K562 (cell line): ENCODE results near the gene SUFU. TPM values are rescaled to one million over a fixed set of nuclear protein-coding genes. Genes with fewer than 3 reads are reported as not detected.
"Not testable (repeated sequence)": the region's sequence is repeated elsewhere in the genome, so short reads cannot be mapped to it uniquely, and the experiment has no call there.

Source experiments
- ATAC-seq: fragments of 200-7000 bp; cut with Tn5 transposase; 3 replicates; pipeline ENCODE4 v1.9.1; 2020; ENCODE audit warnings: moderate library complexity
- BruUV-seq: library from RNA; stranded (reverse); fragments of 400-500 nt; replicated peaks from 2 replicates; lab custom pipeline; 2021; lab: Mats Ljungman, UMichigan
- CTCF ChIA-PET: fragments of 300-600 bp; formaldehyde crosslinking; extraction: SDS; loops from one replicate; lab custom pipeline; 2021; ENCODE audit warnings: low intra/inter-chr PET ratio; lab: Yijun Ruan, JAX
- POLR2A ChIA-PET: fragments of 300-600, 350-650 bp; sonication (Branson Sonifier 250); formaldehyde crosslinking; extraction: SDS; loops from one replicate; lab custom pipeline; 2021; ENCODE audit warnings: antibody characterized with exemption, inconsistent platforms; lab: Yijun Ruan, JAX
- DNase-seq, 4 experiments: peaks; one replicate each; pipeline versions ENCODE4 v3.0.0 to v3.0.0-alpha.2; 2011 to 2018; ENCODE audit warnings: low spot score in 3 of 4, mixed read lengths in 3 of 4; ENCODE audit errors: extremely low read depth in 1 of 4
- FAIRE-seq: peaks from 2 replicates; lab custom pipeline; 2011; peaks lifted over from hg19 to GRCh38; lab: Jason Lieb, UNC
- H2AFZ ChIP-seq: 2 replicates; pipeline ENCODE4 v1.6.0; 2011; ENCODE audit warnings: low read depth, low read length, control low read depth, inconsistent platforms
- H3K27ac ChIP-seq: fragments of 200-600 bp; 3 replicates; pipeline ENCODE4 v1.8.0; 2011; ENCODE audit warnings: low read depth, mild to moderate bottlenecking, control low read depth, inconsistent platforms, low read length, moderate library complexity, mixed read lengths; ENCODE audit errors: extremely low read depth
- H3K27me3 ChIP-seq, 2 experiments: fragments of 300-600 bp in 1 of 2; 2 replicates in 1 of 2; 3 replicates in 1 of 2; pipeline versions ENCODE4 v1.6.0 to v1.8.0; 2011; ENCODE audit warnings: inconsistent platforms in 2 of 2, low read length in 2 of 2, mild to moderate bottlenecking in 1 of 2, mixed read lengths in 1 of 2, moderate library complexity in 1 of 2; ENCODE audit not compliant: control insufficient read depth in 2 of 2, insufficient read depth in 2 of 2
- H3K36me3 ChIP-seq: fragments of 300-600 bp; 3 replicates; pipeline ENCODE4 v1.8.0; 2011; ENCODE audit warnings: mild to moderate bottlenecking, low read length, inconsistent platforms; ENCODE audit not compliant: control insufficient read depth, insufficient read depth
- H3K4me1 ChIP-seq, 2 experiments: fragments of 200-600 bp in 1 of 2; replicated peaks in 1 of 2; 2 replicates in 1 of 2; 3 replicates in 1 of 2; pipeline versions ENCODE4 v1.5.1 to v1.8.0; 2011; ENCODE audit warnings: inconsistent platforms in 2 of 2, low read length in 2 of 2, mild to moderate bottlenecking in 1 of 2, mixed read lengths in 1 of 2, moderate library complexity in 1 of 2; ENCODE audit not compliant: control insufficient read depth in 2 of 2, insufficient read depth in 2 of 2
- H3K4me2 ChIP-seq: 2 replicates; pipeline ENCODE4 v1.6.1; 2011; ENCODE audit warnings: low read length, control low read depth, inconsistent platforms, mixed read lengths; ENCODE audit not compliant: insufficient read depth
- H3K4me3 ChIP-seq: fragments of 200-600 bp; sonication (generic), shearing (Covaris generic); 2 replicates; pipeline ENCODE4 v1.5.1; 2016; ENCODE audit warnings: control low read depth, inconsistent platforms
- H3K79me2 ChIP-seq: fragments of 200-600 bp; 3 replicates; pipeline ENCODE4 v1.8.0; 2011; ENCODE audit warnings: low read length, inconsistent platforms; ENCODE audit not compliant: control insufficient read depth, insufficient read depth
- H3K9ac ChIP-seq, 2 experiments: 2 replicates each; pipeline versions ENCODE4 v1.6.0 to v1.6.1; 2011; ENCODE audit warnings: low read depth in 2 of 2, low read length in 2 of 2, control low read depth in 1 of 2, inconsistent platforms in 1 of 2, mild to moderate bottlenecking in 1 of 2, mixed read lengths in 1 of 2; ENCODE audit not compliant: insufficient read depth in 1 of 2
- H3K9me1 ChIP-seq: one replicate; pipeline ENCODE4 v1.6.0; 2011; ENCODE audit warnings: inconsistent platforms, mild to moderate bottlenecking, low read length, moderate library complexity; ENCODE audit not compliant: control insufficient read depth, insufficient read depth
- H3K9me3 ChIP-seq: replicated peaks from 2 replicates; pipeline ENCODE4 v1.5.1; 2011; ENCODE audit warnings: low read depth, low read length, inconsistent platforms; ENCODE audit not compliant: control insufficient read depth, insufficient read depth
- H4K20me1 ChIP-seq: replicated peaks from 2 replicates; pipeline ENCODE4 v1.6.1; 2011; ENCODE audit warnings: low read length, inconsistent platforms, mixed read lengths; ENCODE audit not compliant: control insufficient read depth, insufficient read depth
- DPF2 ChIP-seq: fragments of 450-650 bp; IDR thresholded peaks from 2 replicates; pipeline ENCODE4 v1.6.1; 2016
- ETV5 ChIP-seq: sonication (generic); formaldehyde crosslinking; IDR thresholded peaks from 2 replicates; pipeline ENCODE4 v1.4.0; 2020; ENCODE audit warnings: low read depth, mild to moderate bottlenecking, missing genetic modification reagents
- PHB2 ChIP-seq: fragments of 450-650 bp; IDR thresholded peaks from 2 replicates; pipeline ENCODE4 v1.6.1; 2017; ENCODE audit warnings: low read depth
- ZNF395 ChIP-seq: fragments of 200-800 bp; sonication (Bioruptor generic); IDR thresholded peaks from 2 replicates; pipeline ENCODE4 v1.6.1; 2017; ENCODE audit warnings: missing genetic modification characterization, missing compliant biosample characterization
- WGBS: fragments of 100-300 bp; shearing (Covaris generic); methylation state at CpG from one replicate; pipeline ENCODE4 v1.1.6; 2016; ENCODE audit warnings: low coverage, mixed read lengths; ENCODE audit not compliant: insufficient coverage; ENCODE audit errors: missing lambda C conversion rate; 5-methylcytosine and 5-hydroxymethylcytosine counted together
- in situ Hi-C: fragments of 300-500 bp; cut with MboI; formaldehyde crosslinking; loops from 4 replicates; pipeline ENCODE4 v1.15.0; 2018; ENCODE audit warnings: inconsistent platforms, mixed read lengths
- intact Hi-C: fragments of 100-400 bp; cut with micrococcal nuclease; formaldehyde crosslinking; loops from 2 replicates; pipeline ENCODE4 v1.14.2; 2022
- polyA plus RNA-seq, 8 experiments: library from polyadenylated mRNA; depleted of rRNA in 4 of 8; stranded (reverse) in 5 of 8; unstranded in 3 of 8; fragments of >200 nt; fragmentation: Nextera tagmentation in 2 of 8; fragmentation: Illumina TruSeq in 1 of 8; extraction: Ambion mirVana in 2 of 8; extraction: Trizol in 1 of 8; gene quantifications; 2 replicates each; pipeline versions ENCODE4 v1.2.1 to v1.2.3, GENCODE V29; 2011 to 2014; ENCODE audit warnings: inconsistent platforms in 1 of 8, missing spikeins in 1 of 8
- total RNA-seq, 7 experiments: library from RNA; depleted of rRNA in 6 of 7; stranded (reverse); fragments of >200 nt in 6 of 7; fragmentation: Illumina TruSeq in 2 of 7; extraction: Trizol in 2 of 7; gene quantifications; 2 replicates each; pipeline versions ENCODE4 v1.2.1 to v1.2.3, GENCODE V29; 2011 to 2021; ENCODE audit warnings: low replicate concordance in 1 of 7

Gene SUFU
- total and polyA plus RNA-seq, 9 of the 15 experiments (the other 6 are each of a cell fraction or from before 2014, with no cell fraction given), result 0.59 to 6.3 (median 0.82) TPM

- TF ChIP-seq PHB2, result no peak
- TF ChIP-seq ETV5 (CRISPR knock-in tag), result no peak
- no peak for TF ChIP-seq ZNF395 (CRISPR knock-in tag)
- no peak for TF ChIP-seq DPF2
- TF ChIP-seq, all 486 proteins: peak for 0
Observed at GRCh38 chr10:102534333-102534732, 30.6 kb downstream of the SUFU start (continued).

GRCh38 chr10:102534966-102535365 is 31.2 kb downstream of the SUFU start:
- H4K20me1 ChIP-seq, ATAC-seq, H3K79me2 ChIP-seq, BruUV-seq, H2AFZ ChIP-seq, H3K36me3 ChIP-seq, H3K4me2 ChIP-seq, in situ Hi-C loops, H3K9me3 ChIP-seq, H3K9ac ChIP-seq, H3K4me1 ChIP-seq, H3K9me1 ChIP-seq, FAIRE-seq, DNase-seq, POLR2A ChIA-PET, H3K4me3 ChIP-seq, H3K27ac ChIP-seq, CTCF ChIA-PET, H3K27me3 ChIP-seq, intact Hi-C loops: not testable (repeated sequence)
- 66% methylated on average over 5 of the region's 9 CpGs for WGBS
